Skeletal muscle satellite cell (primary cell): Measurements from ENCODE around the gene NLGN1.
"Not testable (repeated sequence)": the region's sequence is repeated elsewhere in the genome, so short reads cannot be mapped to it uniquely, and the experiment has no call there.

Source experiments
- H3K27me3 ChIP-seq: 2 replicates; pipeline ENCODE4 v1.7.0; 2013; ENCODE audit warnings: low read length; ENCODE audit not compliant: control insufficient read depth, insufficient read depth
- H3K36me3 ChIP-seq: 2 replicates; pipeline ENCODE4 v1.7.0; 2013; ENCODE audit warnings: mild to moderate bottlenecking, control low read depth, low read length; ENCODE audit not compliant: insufficient read depth
- H3K4me1 ChIP-seq: 2 replicates; pipeline ENCODE4 v1.7.0; 2013; ENCODE audit warnings: low read length; ENCODE audit not compliant: control insufficient read depth, insufficient read depth
- H3K4me2 ChIP-seq: 2 replicates; pipeline ENCODE4 v1.7.0; 2013; ENCODE audit warnings: mild to moderate bottlenecking, low read length
- H3K4me3 ChIP-seq: 2 replicates; pipeline ENCODE4 v1.7.0; 2013; ENCODE audit warnings: low read length
- H3K9ac ChIP-seq: 2 replicates; pipeline ENCODE4 v1.7.0; 2013; ENCODE audit warnings: mild to moderate bottlenecking, low read depth, low read length, moderate library complexity
- H3K9me3 ChIP-seq: replicated peaks from 2 replicates; pipeline ENCODE4 v1.7.0; 2013; ENCODE audit warnings: mild to moderate bottlenecking, control low read depth, low read length

The NLGN1 gene

GRCh38 chr3:173439004-173439403 is 41.5 kb downstream of the NLGN1 start:
- no peaks in the 10 kb centered on the region for H3K27me3 ChIP-seq
- H3K4me2 ChIP-seq, result no peak overlapping the region
- H3K9ac ChIP-seq, result no peak overlapping the region
- H3K36me3 ChIP-seq, result no peaks in the 10 kb centered on the region
- no peaks in the 10 kb centered on the region for H3K9me3 ChIP-seq
- H3K4me1 ChIP-seq, result no peaks in the 10 kb centered on the region
- H3K4me3 ChIP-seq, result no peak overlapping the region

- no peaks in the 10 kb centered on the region for H3K9me3 ChIP-seq
- no peak overlapping the region for H3K4me3 ChIP-seq
- H3K9ac ChIP-seq, result no peak overlapping the region
- no peak overlapping the region for H3K4me2 ChIP-seq
- no peaks in the 10 kb centered on the region for H3K36me3 ChIP-seq
- H3K4me1 ChIP-seq, result no peaks in the 10 kb centered on the region
- no peaks in the 10 kb centered on the region for H3K27me3 ChIP-seq
Observed at GRCh38 chr3:173440514-173440913, 43.0 kb downstream of the NLGN1 start.

GRCh38 chr3:173451561-173451960 is 54.0 kb downstream of the NLGN1 start:
- H3K9ac ChIP-seq, H3K27me3 ChIP-seq, H3K9me3 ChIP-seq, H3K4me1 ChIP-seq, H3K4me3 ChIP-seq, H3K36me3 ChIP-seq, H3K4me2 ChIP-seq: not testable (repeated sequence)

GRCh38 chr3:173463250-173463649 is 65.7 kb downstream of the NLGN1 start:
- no peak overlapping the region for H3K4me3 ChIP-seq
- no peaks in the 10 kb centered on the region for H3K4me1 ChIP-seq
- no peaks in the 10 kb centered on the region for H3K36me3 ChIP-seq
- H3K4me2 ChIP-seq, result no peak overlapping the region
- H3K27me3 ChIP-seq, result no peaks in the 10 kb centered on the region
- no peaks in the 10 kb centered on the region for H3K9me3 ChIP-seq
- H3K9ac ChIP-seq, result no peak overlapping the region

DNA sequence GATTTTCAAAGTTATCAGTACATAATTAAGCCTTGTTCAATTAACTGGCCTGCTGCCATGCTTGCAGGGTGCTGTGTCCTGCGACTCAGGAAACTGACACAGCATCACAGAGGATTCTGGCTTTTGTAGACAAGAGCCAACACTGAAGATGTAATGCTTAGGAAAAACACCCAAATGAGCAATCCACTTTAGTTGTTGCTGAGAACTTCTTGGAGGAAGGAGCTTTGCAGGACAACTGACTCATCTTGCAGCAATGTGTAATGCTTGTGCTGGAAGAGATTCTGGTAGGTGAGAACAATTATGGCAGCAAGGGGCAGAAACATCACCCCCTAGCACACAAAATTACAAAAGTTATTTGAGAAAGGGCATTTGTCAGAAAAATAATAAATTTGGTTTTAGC is 67.6 kb downstream of the NLGN1 start:
- no peak overlapping the region for H3K4me2 ChIP-seq
- no peaks in the 10 kb centered on the region for H3K9me3 ChIP-seq
- no peaks in the 10 kb centered on the region for H3K27me3 ChIP-seq
- no peak overlapping the region for H3K4me3 ChIP-seq
- no peak overlapping the region for H3K9ac ChIP-seq
- no peaks in the 10 kb centered on the region for H3K4me1 ChIP-seq
- H3K36me3 ChIP-seq, result no peaks in the 10 kb centered on the region

- H3K36me3 ChIP-seq, result no peaks in the 10 kb centered on the region
- no peak overlapping the region for H3K4me3 ChIP-seq
- H3K27me3 ChIP-seq, result no peaks in the 10 kb centered on the region
- H3K9ac ChIP-seq, result no peak overlapping the region
- no peak overlapping the region for H3K4me2 ChIP-seq
- no peaks in the 10 kb centered on the region for H3K9me3 ChIP-seq
- H3K4me1 ChIP-seq, result no peaks in the 10 kb centered on the region
Observed at GRCh38 chr3:173465898-173466678, 68.5 kb downstream of the NLGN1 start.

- H3K9me3 ChIP-seq, result no peaks in the 10 kb centered on the region
- no peak overlapping the region for H3K4me2 ChIP-seq
- no peak overlapping the region for H3K9ac ChIP-seq
- H3K27me3 ChIP-seq, result no peaks in the 10 kb centered on the region
- no peaks in the 10 kb centered on the region for H3K36me3 ChIP-seq
- no peaks in the 10 kb centered on the region for H3K4me1 ChIP-seq
- no peak overlapping the region for H3K4me3 ChIP-seq
Observed at GRCh38 chr3:173467501-173467900, 70.0 kb downstream of the NLGN1 start.

DNA sequence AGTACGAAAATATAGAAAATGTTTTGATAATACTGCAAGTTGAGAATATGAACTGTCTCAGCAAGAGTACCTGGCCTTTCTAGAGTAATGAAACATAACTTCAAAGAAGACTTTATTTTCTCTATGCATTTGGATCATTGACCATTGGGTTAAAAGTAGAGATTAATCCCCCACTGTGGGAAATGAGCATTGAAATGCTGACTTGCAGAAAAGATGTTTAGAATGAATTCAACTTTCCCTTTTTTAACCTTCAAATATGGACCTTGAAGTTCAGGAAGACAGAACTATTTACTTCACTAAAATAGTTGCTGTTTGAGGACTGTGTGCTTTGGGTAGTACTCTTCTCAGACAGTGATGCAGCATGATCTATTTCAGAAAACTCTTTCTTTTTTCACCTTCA is 75.7 kb downstream of the NLGN1 start:
- no peaks in the 10 kb centered on the region for H3K36me3 ChIP-seq
- H3K4me3 ChIP-seq, result no peak overlapping the region
- no peak overlapping the region for H3K4me2 ChIP-seq
- no peaks in the 10 kb centered on the region for H3K4me1 ChIP-seq
- no peak overlapping the region for H3K9ac ChIP-seq
- H3K9me3 ChIP-seq, result no peaks in the 10 kb centered on the region
- H3K27me3 ChIP-seq, result no peaks in the 10 kb centered on the region

DNA sequence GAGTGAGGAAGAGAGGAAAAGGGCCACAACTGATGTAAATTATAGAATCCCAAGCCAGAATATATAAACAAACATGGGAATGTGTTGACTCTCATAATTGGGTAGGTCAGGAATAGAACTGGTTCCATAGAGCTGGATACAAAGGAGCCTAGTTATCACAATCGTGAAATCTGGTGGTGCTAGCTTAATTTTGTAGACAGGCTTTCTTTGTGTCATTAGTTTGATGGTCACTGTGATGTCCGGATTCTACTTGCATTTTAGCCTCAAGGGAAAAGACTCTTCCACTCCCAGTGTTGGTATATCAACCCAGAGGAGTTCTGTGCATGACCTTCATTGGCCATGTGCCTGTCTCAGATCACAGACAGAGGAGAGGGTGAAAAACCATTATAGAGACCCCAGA is 81.8 kb downstream of the NLGN1 start:
- no peaks in the 10 kb centered on the region for H3K4me1 ChIP-seq
- no peaks in the 10 kb centered on the region for H3K9me3 ChIP-seq
- no peak overlapping the region for H3K9ac ChIP-seq
- no peaks in the 10 kb centered on the region for H3K36me3 ChIP-seq
- H3K4me3 ChIP-seq, result no peak overlapping the region
- no peaks in the 10 kb centered on the region for H3K27me3 ChIP-seq
- no peak overlapping the region for H3K4me2 ChIP-seq

- Histone ChIP-seq H3K4me2 (no peak overlapping the region), H3K4me3 (no peak overlapping the region), H3K9me3 (no peaks in the 10 kb centered on the region), H3K9ac (no peak overlapping the region), H3K36me3 (no peaks in the 10 kb centered on the region), H3K27me3 (no peaks in the 10 kb centered on the region), H3K4me1 (no peaks in the 10 kb centered on the region)
Observed at GRCh38 chr3:173501931-173502489, 104.5 kb downstream of the NLGN1 start.

GRCh38 chr3:173502983-173503568 is 105.5 kb downstream of the NLGN1 start:
- Histone ChIP-seq H3K36me3 (no peaks in the 10 kb centered on the region), H3K4me2 (no peak overlapping the region), H3K27me3 (no peaks in the 10 kb centered on the region), H3K9me3 (no peaks in the 10 kb centered on the region), H3K4me3 (no peak overlapping the region), H3K4me1 (no peaks in the 10 kb centered on the region), H3K9ac (no peak overlapping the region)

DNA sequence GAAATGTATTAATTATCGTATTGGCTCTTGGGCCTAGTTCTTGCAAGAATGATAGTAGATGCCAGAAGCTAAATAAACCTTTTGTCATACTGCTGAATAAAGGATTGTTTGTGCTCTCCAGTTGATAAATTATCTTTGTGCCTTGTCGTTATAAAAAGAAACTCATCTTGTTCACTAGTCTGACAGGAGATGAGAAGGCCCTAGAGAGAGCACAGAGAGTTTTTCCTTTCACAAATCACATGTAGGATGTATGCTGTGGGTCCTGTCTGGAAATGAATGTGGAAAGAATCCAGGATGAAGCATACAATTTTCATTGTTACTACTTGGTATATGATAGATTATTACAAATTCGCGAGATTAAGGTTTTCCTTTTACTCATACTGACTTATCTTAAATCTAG is 113.0 kb downstream of the NLGN1 start:
- no peak overlapping the region for H3K9ac ChIP-seq
- no peaks in the 10 kb centered on the region for H3K4me1 ChIP-seq
- no peaks in the 10 kb centered on the region for H3K27me3 ChIP-seq
- no peaks in the 10 kb centered on the region for H3K9me3 ChIP-seq
- no peak overlapping the region for H3K4me2 ChIP-seq
- H3K36me3 ChIP-seq, result no peaks in the 10 kb centered on the region
- no peak overlapping the region for H3K4me3 ChIP-seq
